Esophagus mucosa (tissue), 1 donor: ENCODE results near the gene ERCC2. TPM values are rescaled to one million over a fixed set of nuclear protein-coding genes. Genes with fewer than 3 reads are reported as not detected.
"Not testable (repeated sequence)": the region's sequence is repeated elsewhere in the genome, so short reads cannot be mapped to it uniquely, and the experiment has no call there.

ENCODE experiments used
- ATAC-seq: fragments of 200-7000 bp; cut with Tn5 transposase; one replicate; pipeline ENCODE4 v1.9.1; 2020
- total RNA-seq: library from RNA; stranded (reverse); gene quantifications from one replicate; pipeline ENCODE4 v1.2.4, GENCODE V29; 2023
- donor health status: DM: yes; HTN: yes; CAD: no.

ERCC2 gene
- total RNA-seq, 1 donor from 2014 or later, result 10.6 TPM

- no peak for ATAC-seq
Observed at GRCh38 chr19:45352914-45353796, 17.2 kb downstream of the ERCC2 start.

GRCh38 chr19:45352471-45352870, 17.9 kb downstream of the ERCC2 start:
- ATAC-seq, result no peak

- no peak for ATAC-seq
Observed at GRCh38 chr19:45352062-45352461, 18.3 kb downstream of the ERCC2 start.

GRCh38 chr19:45351401-45351952, 18.9 kb downstream of the ERCC2 start:
- ATAC-seq, result peak; percentile 10

GRCh38 chr19:45350477-45351058, 19.8 kb downstream of the ERCC2 start:
- no peak for ATAC-seq

GRCh38 chr19:45349430-45349941, 20.9 kb downstream of the ERCC2 start:
- ATAC-seq, result no peak

GRCh38 chr19:45349126-45349415, 21.3 kb downstream of the ERCC2 start:
- no peak for ATAC-seq

- ATAC-seq, result no peak
Observed at GRCh38 chr19:45348367-45349125, 21.8 kb downstream of the ERCC2 start.

GRCh38 chr19:45347570-45348366, 22.6 kb downstream of the ERCC2 start:
- no peak for ATAC-seq

- ATAC-seq, result no peak
Observed at GRCh38 chr19:45346449-45346848, 23.9 kb downstream of the ERCC2 start.

- no peak for ATAC-seq
Observed at GRCh38 chr19:45345506-45345860, 24.9 kb downstream of the ERCC2 start.

- peak; percentile 73 for ATAC-seq
Observed at GRCh38 chr19:45344621-45345505, 25.5 kb downstream of the ERCC2 start.

GRCh38 chr19:45342911-45343310, 27.5 kb downstream of the ERCC2 start:
- ATAC-seq, result no peak

GRCh38 chr19:45340899-45341453, 29.4 kb downstream of the ERCC2 start:
- peak; percentile 40 for ATAC-seq

GRCh38 chr19:45340232-45340898, 30.0 kb downstream of the ERCC2 start, which contains the start of gene KLC3:
TSS of gene KLC3 (plus strand) at chr19:45340750. CDS start at chr19:45345542, 4,792 bp downstream.
- peak; percentile 63 for ATAC-seq

- no peak for ATAC-seq
Observed at GRCh38 chr19:45339629-45340028, 30.7 kb downstream of the ERCC2 start.

GRCh38 chr19:45336696-45337251, 33.6 kb downstream of the ERCC2 start:
- no peak for ATAC-seq

- not testable (repeated sequence) for ATAC-seq
Observed at GRCh38 chr19:45334881-45335280, 35.5 kb downstream of the ERCC2 start.

GRCh38 chr19:45333609-45334303, 36.6 kb downstream of the ERCC2 start:
- no peak for ATAC-seq
